Neural crest cell (in vitro differentiated cells): Measurements from ENCODE around the gene XPO5. TPM values are rescaled to one million over a fixed set of nuclear protein-coding genes. Genes with fewer than 3 reads are reported as not detected.
"Not testable (repeated sequence)": the region's sequence is repeated elsewhere in the genome, so short reads cannot be mapped to it uniquely, and the experiment has no call there.

Experiments
- DNase-seq: peaks from one replicate; pipeline ENCODE4 v3.0.0; 2021; ENCODE audit warnings: low read depth, mixed read lengths, low spot score
- H3K27ac Mint-ChIP-seq: one replicate; pipeline ENCODE4 v1.8.0; 2021; ENCODE audit warnings: mild to moderate bottlenecking, mixed read lengths; ENCODE audit not compliant: unreplicated experiment
- H3K27me3 Mint-ChIP-seq: 2 replicates; pipeline ENCODE4 v1.8.0; 2021; ENCODE audit warnings: low read depth, mild to moderate bottlenecking, mixed read lengths
- H3K36me3 Mint-ChIP-seq: 2 replicates; pipeline ENCODE4 v1.8.0; 2021; ENCODE audit warnings: low read depth, mild to moderate bottlenecking, mixed read lengths
- H3K4me1 Mint-ChIP-seq: 2 replicates; pipeline ENCODE4 v1.8.0; 2021; ENCODE audit warnings: mixed read lengths
- H3K4me3 Mint-ChIP-seq: one replicate; pipeline ENCODE4 v1.8.0; 2021; ENCODE audit warnings: mild to moderate bottlenecking, mixed read lengths
- H3K9me3 Mint-ChIP-seq: 2 replicates; pipeline ENCODE4 v1.8.0; 2021; ENCODE audit warnings: mixed read lengths
- CTCF ChIP-seq: fragments of 200-600 bp; sonication (generic); conservative IDR thresholded peaks from 2 replicates; pipeline ENCODE4 v1.5.0; 2021; ENCODE audit warnings: antibody characterized with exemption, mild to moderate bottlenecking
- total RNA-seq: library from RNA; stranded (reverse); gene quantifications from 2 replicates; pipeline ENCODE4 v1.2.1, GENCODE V29; 2021

The XPO5 gene
- total RNA-seq, 1 donor from 2014 or later = 105 TPM

GRCh38 chr6:43600595-43600994, 24.8 kb upstream of the XPO5 start:
- no peak for TF ChIP-seq CTCF
- no peaks in the 10 kb centered on the region for H3K9me3 Mint-ChIP-seq
- no peaks in the 10 kb centered on the region for H3K36me3 Mint-ChIP-seq
- no peaks in the 10 kb centered on the region for H3K4me1 Mint-ChIP-seq
- H3K4me3 Mint-ChIP-seq = no peak overlapping the region
- DNase-seq = no peak
- H3K27me3 Mint-ChIP-seq = no peaks in the 10 kb centered on the region
- no peak overlapping the region for H3K27ac Mint-ChIP-seq

- Mint-ChIP-seq H3K36me3 (peaks cover 4% of the 10 kb centered on the region), H3K27me3 (no peaks in the 10 kb centered on the region), H3K9me3 (no peaks in the 10 kb centered on the region), H3K4me1 (no peaks in the 10 kb centered on the region), H3K27ac (no peak overlapping the region), H3K4me3 (no peak overlapping the region)
- DNase-seq = no peak
- no peak for TF ChIP-seq CTCF
Observed at GRCh38 chr6:43593938-43594337, 18.1 kb upstream of the XPO5 start.

- not testable (repeated sequence) for H3K36me3 Mint-ChIP-seq, H3K4me1 Mint-ChIP-seq, H3K9me3 Mint-ChIP-seq, H3K4me3 Mint-ChIP-seq, H3K27me3 Mint-ChIP-seq, DNase-seq, H3K27ac Mint-ChIP-seq
Observed at GRCh38 chr6:43589564-43589963, 13.7 kb upstream of the XPO5 start.

GRCh38 chr6:43588194-43588593, 12.4 kb upstream of the XPO5 start:
- Mint-ChIP-seq H3K4me3 (no peak overlapping the region), H3K36me3 (peaks cover 12% of the 10 kb centered on the region), H3K9me3 (no peaks in the 10 kb centered on the region), H3K27ac (no peak overlapping the region), H3K27me3 (no peaks in the 10 kb centered on the region), H3K4me1 (no peaks in the 10 kb centered on the region)
- TF ChIP-seq CTCF = no peak
- DNase-seq = no peak

GRCh38 chr6:43584892-43585570, 9.2 kb upstream of the XPO5 start:
- Mint-ChIP-seq H3K4me1 (no peaks in the 10 kb centered on the region), H3K9me3 (no peaks in the 10 kb centered on the region), H3K27ac (no peak overlapping the region), H3K4me3 (no peak overlapping the region), H3K36me3 (peaks cover 15% of the 10 kb centered on the region), H3K27me3 (no peaks in the 10 kb centered on the region)
- TF ChIP-seq CTCF = no peak
- DNase-seq = no peak

- H3K27me3 Mint-ChIP-seq = no peaks in the 10 kb centered on the region
- H3K4me1 Mint-ChIP-seq = peaks cover 12% of the 10 kb centered on the region
- no peak overlapping the region for H3K27ac Mint-ChIP-seq
- DNase-seq = no peak
- H3K4me3 Mint-ChIP-seq = no peak overlapping the region
- no peak for TF ChIP-seq CTCF
- H3K36me3 Mint-ChIP-seq = peaks cover 13% of the 10 kb centered on the region
- no peaks in the 10 kb centered on the region for H3K9me3 Mint-ChIP-seq
Observed at GRCh38 chr6:43582911-43583310, 7.1 kb upstream of the XPO5 start.
